H1 (cell line): ENCODE results near the gene CNRIP1. TPM values are rescaled to one million over a fixed set of nuclear protein-coding genes. Genes with fewer than 3 reads are reported as not detected.

Experiments used
- ASH2L ChIP-seq: fragments of 200-600, 300-600 bp; sonication (generic); IDR thresholded peaks from one replicate; pipeline ENCODE4 v1.7.1; 2017; ENCODE audit warnings: low read length
- ATF2 ChIP-seq: IDR thresholded peaks from 2 replicates; pipeline ENCODE4 v1.6.1; 2012; ENCODE audit warnings: low read length, inconsistent platforms
- BRCA1 ChIP-seq: IDR thresholded peaks from 2 replicates; pipeline ENCODE4 v1.6.1; 2012; ENCODE audit warnings: low read depth, low read length, improper control_type of control experiment
- CBX8 ChIP-seq: fragments of 300-800, 300-1000 bp; sonication (generic); IDR thresholded peaks from 2 replicates; pipeline ENCODE4 v1.7.1; 2016; ENCODE audit warnings: low read depth, low read length, borderline replicate concordance
- EGR1 ChIP-seq: IDR thresholded peaks from 2 replicates; pipeline ENCODE4 v1.6.1; 2011; ENCODE audit warnings: low read depth, low read length, borderline replicate concordance
- HDAC2 ChIP-seq, 2 experiments: fragments of 300-600 bp in 1 of 2; sonication (generic) in 1 of 2; IDR thresholded peaks; 2 replicates each; pipeline ENCODE4 v1.6.1; 2011 to 2012; ENCODE audit warnings: low read depth in 2 of 2, low read length in 2 of 2, mild to moderate bottlenecking in 2 of 2, moderate library complexity in 2 of 2, borderline replicate concordance in 1 of 2, inconsistent platforms in 1 of 2
- KDM1A ChIP-seq: fragments of 200-600, 300-600 bp; sonication (generic); IDR thresholded peaks from 2 replicates; pipeline ENCODE4 v1.7.1; 2016; ENCODE audit warnings: mild to moderate bottlenecking, low read length, borderline replicate concordance
- NANOG ChIP-seq: IDR thresholded peaks from 2 replicates; pipeline ENCODE4 v1.6.1; 2011; ENCODE audit warnings: low read length, low read depth, mild to moderate bottlenecking, inconsistent platforms; ENCODE audit not compliant: insufficient read depth, poor library complexity, severe bottlenecking
- NRF1 ChIP-seq: IDR thresholded peaks from 2 replicates; pipeline ENCODE4 v1.6.1; 2011; ENCODE audit warnings: mild to moderate bottlenecking, low read depth, low read length, improper control_type of control experiment
- PHF8 ChIP-seq: fragments of 200-600 bp; sonication (generic); conservative IDR thresholded peaks from 2 replicates; pipeline ENCODE4 v1.7.1; 2012; ENCODE audit warnings: low read depth, mild to moderate bottlenecking, inconsistent platforms, low read length, moderate library complexity
- POLR2A ChIP-seq, 2 experiments: IDR thresholded peaks; 1 replicate in 1 of 2; 2 replicates in 1 of 2; pipeline ENCODE4 v1.6.1; 2011; ENCODE audit warnings: low read depth in 2 of 2, low read length in 2 of 2, mild to moderate bottlenecking in 2 of 2; ENCODE audit errors: control extremely low read depth in 1 of 2
- RBBP5 ChIP-seq: IDR thresholded peaks from 2 replicates; pipeline ENCODE4 v1.7.1; 2012; ENCODE audit warnings: low read depth, mild to moderate bottlenecking, inconsistent platforms, low read length, moderate library complexity, borderline replicate concordance
- RNF2 ChIP-seq: fragments of 200-900, 300-1000 bp; sonication (generic); IDR thresholded peaks from 2 replicates; pipeline ENCODE4 v1.7.1; 2016; ENCODE audit warnings: borderline replicate concordance, low read depth, mild to moderate bottlenecking, antibody characterized with exemption, low read length; ENCODE audit not compliant: poor library complexity, severe bottlenecking; ENCODE audit errors: missing control alignments
- SP2 ChIP-seq: IDR thresholded peaks from 2 replicates; pipeline ENCODE4 v1.6.1; 2012; ENCODE audit warnings: mild to moderate bottlenecking, low read length, inconsistent platforms
- TAF1 ChIP-seq: IDR thresholded peaks from 2 replicates; pipeline ENCODE4 v1.6.1; 2011; ENCODE audit warnings: mild to moderate bottlenecking, low read depth, low read length
- TAF7 ChIP-seq: optimal IDR thresholded peaks from 2 replicates; pipeline ENCODE3; 2011; ENCODE audit warnings: low read depth, mild to moderate bottlenecking, inconsistent platforms, low read length, moderate library complexity, borderline replicate concordance
- TCF12 ChIP-seq: IDR thresholded peaks from 2 replicates; pipeline ENCODE4 v1.6.1; 2011; ENCODE audit warnings: low read depth, mild to moderate bottlenecking, low read length
- TEAD4 ChIP-seq: IDR thresholded peaks from 2 replicates; pipeline ENCODE4 v1.6.1; 2012; ENCODE audit warnings: low read depth, low read length, inconsistent platforms, mixed read lengths
- USF2 ChIP-seq: IDR thresholded peaks from 2 replicates; pipeline ENCODE4 v1.6.1; 2011; ENCODE audit warnings: low read length, improper control_type of control experiment
- YY1 ChIP-seq: IDR thresholded peaks from 2 replicates; pipeline ENCODE4 v1.6.1; 2011; ENCODE audit warnings: low read depth, mild to moderate bottlenecking, low read length
- polyA plus RNA-seq, 7 experiments: library from polyadenylated mRNA; depleted of rRNA in 3 of 7; stranded (reverse) in 5 of 7; unstranded in 2 of 7; fragments of >200 nt in 5 of 7; fragments of 200-250 nt in 2 of 7; gene quantifications; 1 replicate in 5 of 7; 2 replicates in 1 of 7; 4 replicates in 1 of 7; pipeline versions ENCODE4 v1.2.1 to v1.2.3, GENCODE V29; 2011 to 2013; ENCODE audit warnings: missing spikeins in 2 of 7, mixed read lengths in 2 of 7
- total RNA-seq: library from RNA; stranded (reverse); fragmentation: NEBNext Ultra II Directional; extraction: Animal tissue kit (Norgen Biotek cat#: 25700); gene quantifications from 2 replicates; pipeline ENCODE4 v1.2.1, GENCODE V29; 2021

The CNRIP1 gene
- total and polyA plus RNA-seq, 2 of the 8 experiments (the other 6 are each of a cell fraction or from before 2014, with no cell fraction given): 4.6 to 7.0 TPM

- no peak for TF ChIP-seq KDM1A
- TF ChIP-seq USF2: peak; percentile 65
- peak; percentile 69 for TF ChIP-seq EGR1
- peak in 1 of 2 experiments; percentile 61; a peak in 1 of 4 replicates for TF ChIP-seq HDAC2 (IDR thresholded peaks at IDR 0.05; ENCODE audit: borderline replicate concordance in 1 of 2, low read depth in 2 of 2, low read length in 2 of 2)
- peak; percentile 95 for TF ChIP-seq ASH2L
- TF ChIP-seq TAF1: peak; percentile 65
- no peak for TF ChIP-seq NRF1
- TF ChIP-seq CBX8: no peak
- no peak for TF ChIP-seq BRCA1
- no peak for TF ChIP-seq ATF2
- TF ChIP-seq YY1: 0 out of 2 replicates have a peak, but pooled peaks have one; percentile 24
- 0 out of 2 replicates have a peak, but pooled peaks have one; percentile 36 for TF ChIP-seq RBBP5
- TF ChIP-seq POLR2A (IDR thresholded peaks at IDR 0.05; ENCODE audit: control extremely low read depth in 1 of 2, low read depth in 2 of 2, low read length in 2 of 2): peak; percentile 68 to 77
- peak; percentile 73 for TF ChIP-seq PHF8
- peak; percentile 15 for TF ChIP-seq NANOG
- peak; percentile 2; the same call in 1 of the 2 replicates for TF ChIP-seq TEAD4
- TF ChIP-seq TCF12: no peak
- no peak for TF ChIP-seq SP2
- TF ChIP-seq RNF2: no peak
- no peak for TF ChIP-seq TAF7
Measured at GRCh38 chr2:68252400-68253218, 67.1 kb downstream of the CNRIP1 start, which contains the start of gene PPP3R1 (continued).
